ENCODE data around the gene CABLES1. TPM values are rescaled to one million over a fixed set of nuclear protein-coding genes. Genes with fewer than 3 reads are reported as not detected.

The CABLES1 gene
- total RNA-seq, 1 donor from 2014 or later, result 17.0 TPM

GRCh38 chr18:23193742-23194141, 58.5 kb downstream of the CABLES1 start:
- DNase-seq (ENCODE audit: low read depth, low spot score), result no peak

GRCh38 chr18:23194155-23194996, 59.1 kb downstream of the CABLES1 start:
- DNase-seq (ENCODE audit: low read depth, low spot score), result no peak

- DNase-seq (ENCODE audit: low read depth, low spot score), result no peak
Measured at GRCh38 chr18:23194997-23195957, 60.0 kb downstream of the CABLES1 start.

GRCh38 chr18:23196119-23197007, 61.1 kb downstream of the CABLES1 start:
- DNase-seq (ENCODE audit: low read depth, low spot score), result no peak

GRCh38 chr18:23198217-23198845, 63.0 kb downstream of the CABLES1 start:
- DNase-seq (ENCODE audit: low read depth, low spot score), result no peak

- DNase-seq (ENCODE audit: low read depth, low spot score), result no peak
Measured at GRCh38 chr18:23200756-23201155, 65.5 kb downstream of the CABLES1 start.

- DNase-seq (ENCODE audit: low read depth, low spot score), result no peak
Measured at GRCh38 chr18:23201741-23202140, 66.5 kb downstream of the CABLES1 start.

- DNase-seq (ENCODE audit: low read depth, low spot score), result no peak
Measured at GRCh38 chr18:23203891-23204432, 68.7 kb downstream of the CABLES1 start.

GRCh38 chr18:23204589-23205235, 69.4 kb downstream of the CABLES1 start:
- no peak for DNase-seq (ENCODE audit: low read depth, low spot score)

- DNase-seq (ENCODE audit: low read depth, low spot score), result no peak
Measured at GRCh38 chr18:23205980-23206379, 70.7 kb downstream of the CABLES1 start.

- DNase-seq (ENCODE audit: low read depth, low spot score), result no peak
Measured at GRCh38 chr18:23207191-23207955, 72.1 kb downstream of the CABLES1 start.

GRCh38 chr18:23207994-23208393, 72.7 kb downstream of the CABLES1 start:
- no peak for DNase-seq (ENCODE audit: low read depth, low spot score)

- DNase-seq (ENCODE audit: low read depth, low spot score), result no peak
Measured at GRCh38 chr18:23208600-23208999, 73.3 kb downstream of the CABLES1 start.

- no peak for DNase-seq (ENCODE audit: low read depth, low spot score)
Measured at GRCh38 chr18:23209031-23209430, 73.7 kb downstream of the CABLES1 start.

GRCh38 chr18:23209796-23210195, 74.5 kb downstream of the CABLES1 start:
- DNase-seq (ENCODE audit: low read depth, low spot score), result no peak

- DNase-seq (ENCODE audit: low read depth, low spot score), result no peak
Measured at GRCh38 chr18:23210526-23210925, 75.2 kb downstream of the CABLES1 start.

GRCh38 chr18:23211146-23211545, 75.9 kb downstream of the CABLES1 start:
- DNase-seq (ENCODE audit: low read depth, low spot score), result no peak

GRCh38 chr18:23212161-23212560, 76.9 kb downstream of the CABLES1 start:
- no peak for DNase-seq (ENCODE audit: low read depth, low spot score)

- DNase-seq (ENCODE audit: low read depth, low spot score), result no peak
Measured at GRCh38 chr18:23213200-23213599, 77.9 kb downstream of the CABLES1 start.

All from pulmonary artery endothelial cell (primary cell).